Inflammatory macrophage treated with lipopolysaccharide for 4 hours (primary cell): Measurements from ENCODE around the gene HNRNPR.
A peak's percentile ranks its signal among the peaks of the same experiment; 100 is the strongest.
"Not testable (repeated sequence)": the region's sequence is repeated elsewhere in the genome, so short reads cannot be mapped to it uniquely, and the experiment has no call there.

Experiments used
- DNase-seq: peaks from one replicate; pipeline ENCODE4 v3.0.0-alpha.2; 2020

The HNRNPR gene

GRCh38 chr1:23344111-23344986, at the start of gene HNRNPR:
Gene HNRNPR, minus strand, starts transcription at chr1:23344284. Its CDS starts 3,276 bp downstream, at chr1:23341008.
- DNase-seq = peak; percentile 100

- no peak for DNase-seq
These were observed 49.6 kb upstream of the HNRNPR start for GRCh38 chr1:23393706-23394105.

GRCh38 chr1:23392125-23392855, 48.2 kb upstream of the HNRNPR start:
- no peak for DNase-seq

- DNase-seq = no peak
These were observed 45.8 kb upstream of the HNRNPR start for GRCh38 chr1:23389837-23390321.

- no peak for DNase-seq
These were observed 43.4 kb upstream of the HNRNPR start for GRCh38 chr1:23387494-23387893.

GRCh38 chr1:23385119-23385621, 41.1 kb upstream of the HNRNPR start:
- DNase-seq = no peak

- DNase-seq = peak; percentile 71
These were observed 40.4 kb upstream of the HNRNPR start for GRCh38 chr1:23384312-23385058.

- DNase-seq = no peak
These were observed 39.7 kb upstream of the HNRNPR start for GRCh38 chr1:23383577-23384311.

- no peak for DNase-seq
These were observed 37.3 kb upstream of the HNRNPR start for GRCh38 chr1:23381233-23381885.

GRCh38 chr1:23380719-23381118, 36.6 kb upstream of the HNRNPR start:
- no peak for DNase-seq

GRCh38 chr1:23380236-23380635, 36.2 kb upstream of the HNRNPR start:
- not testable (repeated sequence) for DNase-seq

GRCh38 chr1:23376890-23377811, 33.1 kb upstream of the HNRNPR start:
- DNase-seq = peak; percentile 52

GRCh38 chr1:23374079-23374735, 30.1 kb upstream of the HNRNPR start:
- DNase-seq = not testable (repeated sequence)

GRCh38 chr1:23371987-23372880, 28.1 kb upstream of the HNRNPR start:
- peak; percentile 69 for DNase-seq

GRCh38 chr1:23370709-23371584, 26.9 kb upstream of the HNRNPR start:
- DNase-seq = no peak

GRCh38 chr1:23370330-23370708, 26.2 kb upstream of the HNRNPR start:
- no peak for DNase-seq

GRCh38 chr1:23369335-23370013, 25.4 kb upstream of the HNRNPR start, which contains the start of gene ZNF436:
Gene ZNF436, minus strand, starts transcription at chr1:23369836. Its CDS starts 1,831 bp downstream, at chr1:23368005.
- DNase-seq = peak; percentile 45
